Myometrial cell (primary cell): ENCODE data around the gene GAD1. TPM values are rescaled to one million over a fixed set of nuclear protein-coding genes. Genes with fewer than 3 reads are reported as not detected.

Source experiments
- total RNA-seq: library from RNA; depleted of rRNA; stranded (reverse); fragments of >200 nt; gene quantifications from 2 replicates; pipeline ENCODE4 v1.2.3, GENCODE V29; 2015

The GAD1 gene
- total RNA-seq, result not detected in 2 replicates

DNA sequence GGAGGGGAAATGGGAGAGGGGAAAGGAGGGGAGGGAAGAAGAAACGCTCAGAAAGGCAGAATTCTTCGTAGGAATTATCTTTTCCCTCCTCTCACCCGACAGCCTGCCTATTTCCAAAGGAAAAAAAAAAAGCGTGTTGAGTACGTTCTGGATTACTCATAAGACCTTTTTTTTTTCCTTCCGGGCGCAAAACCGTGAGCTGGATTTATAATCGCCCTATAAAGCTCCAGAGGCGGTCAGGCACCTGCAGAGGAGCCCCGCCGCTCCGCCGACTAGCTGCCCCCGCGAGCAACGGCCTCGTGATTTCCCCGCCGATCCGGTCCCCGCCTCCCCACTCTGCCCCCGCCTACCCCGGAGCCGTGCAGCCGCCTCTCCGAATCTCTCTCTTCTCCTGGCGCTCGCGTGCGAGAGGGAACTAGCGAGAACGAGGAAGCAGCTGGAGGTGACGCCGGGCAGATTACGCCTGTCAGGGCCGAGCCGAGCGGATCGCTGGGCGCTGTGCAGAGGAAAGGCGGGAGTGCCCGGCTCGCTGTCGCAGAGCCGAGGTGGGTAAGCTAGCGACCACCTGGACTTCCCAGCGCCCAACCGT lies at the start of gene GAD1:
Gene GAD1, plus strand, starts transcription at position 384 of the 589 bp plus-strand sequence. CDS start 1,705 bp downstream, outside the sequence.

DNA sequence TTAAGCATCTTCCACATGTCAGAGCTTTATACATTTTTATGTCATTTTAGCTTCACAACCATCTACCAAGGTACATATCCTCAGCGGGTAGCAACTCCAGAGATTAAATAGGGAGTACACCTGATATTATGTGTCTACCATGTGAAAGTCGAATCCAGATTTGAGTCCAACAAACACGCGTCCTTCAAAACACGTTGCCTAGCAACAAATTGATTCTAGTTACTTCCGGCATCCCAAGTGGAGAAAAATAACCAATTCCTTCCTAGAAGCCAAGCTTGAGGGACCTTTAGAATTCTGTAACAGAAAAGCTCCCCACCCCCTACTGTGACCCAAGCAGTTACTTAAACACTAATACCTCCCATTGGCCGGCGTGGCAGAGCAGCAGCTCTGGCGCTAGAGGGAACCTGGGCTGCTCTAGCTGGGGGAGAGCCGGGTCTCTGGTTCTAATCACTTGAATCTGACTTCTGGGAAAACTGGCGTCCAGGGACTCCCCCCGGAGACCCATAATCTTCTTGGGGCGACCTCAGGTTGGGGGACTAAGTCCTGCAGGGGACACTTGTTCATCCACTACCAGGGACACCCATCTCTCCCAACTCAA lies 46.6 kb upstream of the GAD1 start, which contains the start of gene ERICH2:
Gene ERICH2, plus strand, starts transcription at position 371 of the 598 bp plus-strand sequence. CDS start 304 bp downstream, outside the sequence.

Other genes starting within 250 kb of the GAD1 start
- gene SP5, start 101.5 kb upstream of the GAD1 start, total RNA-seq, result not detected in 2 replicates
- not detected in 2 replicates for gene ERICH2, start 46.5 kb upstream of the GAD1 start, total RNA-seq
- gene GORASP2, start 112.4 kb downstream of the GAD1 start, total RNA-seq, result 102 and 110 TPM in 2 replicates